SK-N-SH treated with all-trans-retinoic acid at 6 μM for 48 hours (cell line): ENCODE measurements around the gene MEIS2.

ENCODE experiments used
- ATAC-seq: fragments of 200-7000 bp; cut with Tn5 transposase; 3 replicates; pipeline ENCODE4 v1.9.1; 2020; ENCODE audit warnings: mild to moderate bottlenecking, moderate library complexity
- ARNTL ChIP-seq: fragments of 450-650 bp; formaldehyde crosslinking; IDR thresholded peaks from 2 replicates; pipeline ENCODE4 v1.5.0; 2020; ENCODE audit warnings: low read depth, mild to moderate bottlenecking, moderate library complexity, borderline replicate concordance
- BACH2 ChIP-seq: fragments of 250-450 bp; sonication (Bioruptor Pico); IDR thresholded peaks from 2 replicates; pipeline ENCODE4 v1.9.0; 2021; ENCODE audit warnings: mild to moderate bottlenecking, borderline replicate concordance
- CSDC2 ChIP-seq: fragments of 250-450 bp; sonication (Bioruptor Pico); IDR thresholded peaks from 2 replicates; pipeline ENCODE4 v1.5.0; 2020; ENCODE audit warnings: mild to moderate bottlenecking, moderate library complexity
- GLIS3 ChIP-seq: fragments of 250-450 bp; sonication (Bioruptor Pico); IDR thresholded peaks from 2 replicates; pipeline ENCODE4 v1.5.0; 2020; ENCODE audit warnings: mild to moderate bottlenecking, moderate library complexity
- ISL1 ChIP-seq: fragments of 250-450 bp; sonication (Bioruptor Pico); IDR thresholded peaks from 2 replicates; pipeline ENCODE4 v2.1.2; 2022; ENCODE audit warnings: mild to moderate bottlenecking, moderate library complexity
- OSR1 ChIP-seq: fragments of 250-450 bp; sonication (Bioruptor Pico); IDR thresholded peaks from 2 replicates; pipeline ENCODE4 v1.8.0; 2022; ENCODE audit warnings: moderate library complexity, mild to moderate bottlenecking, inconsistent platforms
- RARB ChIP-seq: fragments of 250-450 bp; sonication (Bioruptor Pico); IDR thresholded peaks from 2 replicates; pipeline ENCODE4 v1.8.0; 2021; ENCODE audit warnings: mild to moderate bottlenecking, moderate library complexity
- SNAI2 ChIP-seq: fragments of 250-450 bp; sonication (Bioruptor Pico); IDR thresholded peaks from 2 replicates; pipeline ENCODE4 v1.5.0; 2020; ENCODE audit warnings: mild to moderate bottlenecking, moderate library complexity
- TCF4 ChIP-seq: fragments of 250-450 bp; sonication (Bioruptor Pico); IDR thresholded peaks from 2 replicates; pipeline ENCODE4 v1.8.0; 2021; ENCODE audit warnings: mild to moderate bottlenecking, moderate library complexity, borderline replicate concordance
- TOX ChIP-seq: fragments of 250-450 bp; sonication (Bioruptor Pico); IDR thresholded peaks from 2 replicates; pipeline ENCODE4 v1.8.0; 2021; ENCODE audit warnings: mild to moderate bottlenecking, moderate library complexity, borderline replicate concordance
- ZC3H10 ChIP-seq: fragments of 250-450 bp; sonication (Bioruptor Pico); IDR thresholded peaks from 2 replicates; pipeline ENCODE4 v1.5.1; 2021; ENCODE audit warnings: mild to moderate bottlenecking, moderate library complexity
- ZFP30 ChIP-seq: fragments of 450-650 bp; formaldehyde crosslinking; IDR thresholded peaks from 2 replicates; pipeline ENCODE4 v1.5.0; 2022; ENCODE audit warnings: mild to moderate bottlenecking, moderate library complexity
- ZNF565 ChIP-seq: fragments of 450-650 bp; formaldehyde crosslinking; conservative IDR thresholded peaks from 2 replicates; pipeline ENCODE4 v1.5.0; 2020; ENCODE audit warnings: low read depth, mild to moderate bottlenecking, moderate library complexity
- ZNF70 ChIP-seq: fragments of 450-650 bp; formaldehyde crosslinking; IDR thresholded peaks from 2 replicates; pipeline ENCODE4 v1.5.0; 2020; ENCODE audit warnings: mild to moderate bottlenecking, moderate library complexity
- ZNF8 ChIP-seq: fragments of 450-650 bp; formaldehyde crosslinking; IDR thresholded peaks from 2 replicates; pipeline ENCODE4 v1.5.0; 2020; ENCODE audit warnings: mild to moderate bottlenecking, moderate library complexity
- TF ChIP-seq, protein P1 (sequence below): fragments of 250-450 bp; sonication (Bioruptor Pico); IDR thresholded peaks from 2 replicates; pipeline ENCODE4 v1.5.0; 2020; ENCODE audit warnings: mild to moderate bottlenecking, moderate library complexity
- TF ChIP-seq, protein P2 (sequence below): fragments of 250-450 bp; sonication (Bioruptor Pico); IDR thresholded peaks from 2 replicates; pipeline ENCODE4 v1.5.1; 2020; ENCODE audit warnings: low read depth, mild to moderate bottlenecking, moderate library complexity
- TF ChIP-seq, protein P3 (sequence below): fragments of 250-450 bp; sonication (Bioruptor Pico); IDR thresholded peaks from 2 replicates; pipeline ENCODE4 v1.8.0; 2020; ENCODE audit warnings: mild to moderate bottlenecking, moderate library complexity, borderline replicate concordance
- TF ChIP-seq, protein P4 (sequence below): fragments of 250-450 bp; sonication (Bioruptor Pico); IDR thresholded peaks from 2 replicates; pipeline ENCODE4 v1.5.1; 2021; ENCODE audit warnings: mild to moderate bottlenecking, moderate library complexity

MEIS2 gene

DNA sequence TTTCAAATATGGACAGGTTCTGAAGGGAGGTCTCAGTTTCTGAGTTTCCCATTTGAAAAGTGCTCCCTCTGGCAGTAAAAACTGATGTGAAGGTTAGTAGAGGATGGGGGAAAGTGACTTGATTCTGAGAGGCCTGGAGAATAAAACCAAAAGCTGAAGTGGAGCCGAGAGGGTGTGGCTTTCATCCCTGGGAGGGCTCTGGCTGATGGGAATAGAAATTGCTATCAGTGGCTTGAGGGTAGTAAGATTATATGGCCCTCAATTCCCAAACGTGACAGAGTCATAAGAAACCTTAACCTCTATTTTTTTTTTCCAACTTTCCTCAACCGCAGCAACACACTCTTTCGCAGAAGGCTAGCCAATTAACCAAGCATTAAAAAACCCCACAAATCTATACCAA is 185.9 kb downstream of the MEIS2 start (continued):
- TF ChIP-seq, protein P1, sequence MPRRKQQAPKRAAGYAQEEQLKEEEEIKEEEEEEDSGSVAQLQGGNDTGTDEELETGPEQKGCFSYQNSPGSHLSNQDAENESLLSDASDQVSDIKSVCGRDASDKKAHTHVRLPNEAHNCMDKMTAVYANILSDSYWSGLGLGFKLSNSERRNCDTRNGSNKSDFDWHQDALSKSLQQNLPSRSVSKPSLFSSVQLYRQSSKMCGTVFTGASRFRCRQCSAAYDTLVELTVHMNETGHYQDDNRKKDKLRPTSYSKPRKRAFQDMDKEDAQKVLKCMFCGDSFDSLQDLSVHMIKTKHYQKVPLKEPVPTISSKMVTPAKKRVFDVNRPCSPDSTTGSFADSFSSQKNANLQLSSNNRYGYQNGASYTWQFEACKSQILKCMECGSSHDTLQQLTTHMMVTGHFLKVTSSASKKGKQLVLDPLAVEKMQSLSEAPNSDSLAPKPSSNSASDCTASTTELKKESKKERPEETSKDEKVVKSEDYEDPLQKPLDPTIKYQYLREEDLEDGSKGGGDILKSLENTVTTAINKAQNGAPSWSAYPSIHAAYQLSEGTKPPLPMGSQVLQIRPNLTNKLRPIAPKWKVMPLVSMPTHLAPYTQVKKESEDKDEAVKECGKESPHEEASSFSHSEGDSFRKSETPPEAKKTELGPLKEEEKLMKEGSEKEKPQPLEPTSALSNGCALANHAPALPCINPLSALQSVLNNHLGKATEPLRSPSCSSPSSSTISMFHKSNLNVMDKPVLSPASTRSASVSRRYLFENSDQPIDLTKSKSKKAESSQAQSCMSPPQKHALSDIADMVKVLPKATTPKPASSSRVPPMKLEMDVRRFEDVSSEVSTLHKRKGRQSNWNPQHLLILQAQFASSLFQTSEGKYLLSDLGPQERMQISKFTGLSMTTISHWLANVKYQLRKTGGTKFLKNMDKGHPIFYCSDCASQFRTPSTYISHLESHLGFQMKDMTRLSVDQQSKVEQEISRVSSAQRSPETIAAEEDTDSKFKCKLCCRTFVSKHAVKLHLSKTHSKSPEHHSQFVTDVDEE (CRISPR knock-in tag) = no peak
- no peak for TF ChIP-seq TCF4 (CRISPR knock-in tag)

DNA sequence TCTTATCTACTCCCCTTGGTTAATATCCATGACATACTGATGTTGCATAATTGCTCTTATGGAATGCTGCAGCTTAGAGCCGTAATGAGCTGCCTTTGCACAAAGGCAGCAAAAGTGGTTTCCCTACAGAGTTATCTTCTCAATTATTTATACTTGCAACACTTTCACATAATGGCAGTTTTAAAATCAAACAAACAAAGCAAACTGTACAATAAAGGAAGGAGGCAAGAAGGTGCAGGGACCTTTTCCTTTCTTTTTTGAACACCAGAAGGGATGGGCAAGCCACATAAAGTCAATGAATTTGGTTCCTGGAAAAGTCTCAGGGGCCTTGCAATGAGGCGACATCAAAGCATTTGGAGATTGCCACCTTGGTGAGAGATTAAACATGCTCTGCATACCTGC is 188.0 kb downstream of the MEIS2 start:
- TF ChIP-seq BACH2 (CRISPR knock-in tag) = no peak
- TF ChIP-seq, protein P2, sequence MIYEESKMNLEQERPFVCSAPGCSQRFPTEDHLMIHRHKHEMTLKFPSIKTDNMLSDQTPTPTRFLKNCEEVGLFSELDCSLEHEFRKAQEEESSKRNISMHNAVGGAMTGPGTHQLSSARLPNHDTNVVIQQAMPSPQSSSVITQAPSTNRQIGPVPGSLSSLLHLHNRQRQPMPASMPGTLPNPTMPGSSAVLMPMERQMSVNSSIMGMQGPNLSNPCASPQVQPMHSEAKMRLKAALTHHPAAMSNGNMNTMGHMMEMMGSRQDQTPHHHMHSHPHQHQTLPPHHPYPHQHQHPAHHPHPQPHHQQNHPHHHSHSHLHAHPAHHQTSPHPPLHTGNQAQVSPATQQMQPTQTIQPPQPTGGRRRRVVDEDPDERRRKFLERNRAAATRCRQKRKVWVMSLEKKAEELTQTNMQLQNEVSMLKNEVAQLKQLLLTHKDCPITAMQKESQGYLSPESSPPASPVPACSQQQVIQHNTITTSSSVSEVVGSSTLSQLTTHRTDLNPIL (CRISPR knock-in tag) = 0 out of 2 replicates have a peak, but pooled peaks have one; percentile 4
- no peak for ATAC-seq

DNA sequence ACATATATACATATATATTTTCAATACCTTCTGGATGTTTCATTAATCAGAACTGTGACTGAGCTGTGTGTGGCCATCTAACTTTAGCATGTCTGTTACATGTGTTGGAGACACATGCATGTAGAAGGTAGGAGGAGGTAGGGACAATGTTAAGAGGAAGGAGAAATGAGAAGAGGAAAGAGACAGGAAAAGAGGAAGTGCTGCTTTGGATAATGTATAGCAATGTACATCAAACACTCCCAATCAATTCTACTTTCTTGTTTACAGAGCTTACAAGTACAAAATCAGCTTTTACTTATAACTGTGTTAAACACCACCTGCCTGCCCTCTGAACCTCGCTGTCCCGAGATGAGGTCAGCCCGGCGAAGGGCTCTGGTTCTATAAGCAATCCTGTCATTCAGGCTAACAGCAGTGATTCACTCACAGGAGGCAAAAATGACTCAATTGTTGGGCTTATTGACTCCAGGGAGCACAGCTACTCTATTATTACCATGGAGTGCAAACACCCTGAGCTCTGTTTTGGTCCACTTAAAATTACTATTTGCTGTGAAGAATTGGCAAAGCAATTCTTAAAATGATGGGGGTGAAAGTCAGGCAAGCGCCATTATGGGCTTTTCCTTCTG is 188.9 kb downstream of the MEIS2 start:
- peak; percentile 17; the same call in 2 of the 3 replicates for ATAC-seq
- TF ChIP-seq CSDC2 (CRISPR knock-in tag) (no peak), RARB (no peak), ZNF8 (no peak), SNAI2 (CRISPR knock-in tag) (no peak), ZC3H10 (CRISPR knock-in tag) (no peak), TCF4 (CRISPR knock-in tag) (no peak), ZNF565 (CRISPR knock-in tag) (no peak), ZFP30 (CRISPR knock-in tag) (no peak), OSR1 (CRISPR knock-in tag) (no peak), BACH2 (CRISPR knock-in tag) (no peak), ARNTL (CRISPR knock-in tag) (no peak), ZNF70 (CRISPR knock-in tag) (no peak)
- TF ChIP-seq, protein P1 (CRISPR knock-in tag) = no peak
- TF ChIP-seq, protein P2 (CRISPR knock-in tag) = no peak
- TF ChIP-seq, protein P3, sequence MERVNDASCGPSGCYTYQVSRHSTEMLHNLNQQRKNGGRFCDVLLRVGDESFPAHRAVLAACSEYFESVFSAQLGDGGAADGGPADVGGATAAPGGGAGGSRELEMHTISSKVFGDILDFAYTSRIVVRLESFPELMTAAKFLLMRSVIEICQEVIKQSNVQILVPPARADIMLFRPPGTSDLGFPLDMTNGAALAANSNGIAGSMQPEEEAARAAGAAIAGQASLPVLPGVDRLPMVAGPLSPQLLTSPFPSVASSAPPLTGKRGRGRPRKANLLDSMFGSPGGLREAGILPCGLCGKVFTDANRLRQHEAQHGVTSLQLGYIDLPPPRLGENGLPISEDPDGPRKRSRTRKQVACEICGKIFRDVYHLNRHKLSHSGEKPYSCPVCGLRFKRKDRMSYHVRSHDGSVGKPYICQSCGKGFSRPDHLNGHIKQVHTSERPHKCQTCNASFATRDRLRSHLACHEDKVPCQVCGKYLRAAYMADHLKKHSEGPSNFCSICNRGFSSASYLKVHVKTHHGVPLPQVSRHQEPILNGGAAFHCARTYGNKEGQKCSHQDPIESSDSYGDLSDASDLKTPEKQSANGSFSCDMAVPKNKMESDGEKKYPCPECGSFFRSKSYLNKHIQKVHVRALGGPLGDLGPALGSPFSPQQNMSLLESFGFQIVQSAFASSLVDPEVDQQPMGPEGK = no peak

DNA sequence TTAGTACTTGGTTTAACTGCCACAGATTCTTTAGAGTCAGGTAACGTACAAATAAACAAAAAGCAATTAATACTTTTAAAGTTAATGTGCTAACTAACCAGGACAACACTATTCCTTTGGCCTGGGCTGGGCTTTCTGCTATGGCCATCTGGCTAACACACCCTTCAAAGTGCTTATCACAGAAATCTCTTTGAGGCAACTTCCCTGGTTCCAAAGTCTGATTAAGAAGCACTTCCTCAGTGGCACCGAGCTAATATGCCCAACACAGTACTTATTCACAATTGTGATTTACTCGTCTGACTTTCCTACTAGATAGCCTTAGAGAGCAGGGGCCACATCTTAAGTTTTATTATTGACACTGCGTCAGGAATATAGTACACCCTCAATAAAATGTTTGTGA is 191.4 kb downstream of the MEIS2 start:
- ATAC-seq = no peak
- TF ChIP-seq ISL1 (CRISPR knock-in tag) (no peak), CSDC2 (CRISPR knock-in tag) (no peak), GLIS3 (CRISPR knock-in tag) (no peak), ZC3H10 (CRISPR knock-in tag) (no peak), TOX (no peak), ZFP30 (CRISPR knock-in tag) (no peak)
- TF ChIP-seq, protein P4, sequence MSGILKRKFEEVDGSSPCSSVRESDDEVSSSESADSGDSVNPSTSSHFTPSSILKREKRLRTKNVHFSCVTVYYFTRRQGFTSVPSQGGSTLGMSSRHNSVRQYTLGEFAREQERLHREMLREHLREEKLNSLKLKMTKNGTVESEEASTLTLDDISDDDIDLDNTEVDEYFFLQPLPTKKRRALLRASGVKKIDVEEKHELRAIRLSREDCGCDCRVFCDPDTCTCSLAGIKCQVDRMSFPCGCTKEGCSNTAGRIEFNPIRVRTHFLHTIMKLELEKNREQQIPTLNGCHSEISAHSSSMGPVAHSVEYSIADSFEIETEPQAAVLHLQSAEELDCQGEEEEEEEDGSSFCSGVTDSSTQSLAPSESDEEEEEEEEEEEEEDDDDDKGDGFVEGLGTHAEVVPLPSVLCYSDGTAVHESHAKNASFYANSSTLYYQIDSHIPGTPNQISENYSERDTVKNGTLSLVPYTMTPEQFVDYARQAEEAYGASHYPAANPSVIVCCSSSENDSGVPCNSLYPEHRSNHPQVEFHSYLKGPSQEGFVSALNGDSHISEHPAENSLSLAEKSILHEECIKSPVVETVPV = no peak
